ENCODE data around the gene BPIFA2. TPM values are rescaled to one million over a fixed set of nuclear protein-coding genes. Genes with fewer than 3 reads are reported as not detected.

BPIFA2 gene
- total and polyA plus RNA-seq, 2 experiments from 2014 or later, result not detected

GRCh38 chr20:33202451-33202850 is 34.5 kb downstream of the BPIFA2 start:
- WGBS, 2 experiments (ENCODE audit: low coverage in 1 of 2, low lambda C conversion rate in 2 of 2, missing lambda C conversion rate in 2 of 2), result 3 to 6% methylated on average over 4 of the region's 4 CpGs
- no peak overlapping the region for H2AFZ ChIP-seq
- in situ Hi-C loops (cut with MboI), result no loop called here
- H3K4me1 ChIP-seq (ENCODE audit: insufficient read depth), result no peaks in the 10 kb centered on the region
- peaks cover 14% of the 10 kb centered on the region; the same call in 1 of the 2 replicates for H3K27me3 ChIP-seq (replicated peaks; ENCODE audit: insufficient read depth)
- no peak overlapping the region for H3K9ac ChIP-seq
- H3K4me3 ChIP-seq, result no peak overlapping the region
- no peak overlapping the region for H3K27ac ChIP-seq
- no peak for TF ChIP-seq EZH2phosphoT487 (IDR thresholded peaks at IDR 0.05; ENCODE audit: insufficient read depth, low read depth)
- TF ChIP-seq EZH2 (IDR thresholded peaks at IDR 0.05; ENCODE audit: insufficient read depth, poor library complexity, severe bottlenecking), result no peak
- no peak for DNase-seq
- H4K20me1 ChIP-seq (ENCODE audit: insufficient read depth), result no peaks in the 10 kb centered on the region
- H3K4me2 ChIP-seq (ENCODE audit: unreplicated experiment), result no peak overlapping the region
- no peaks in the 10 kb centered on the region for H3K79me2 ChIP-seq (ENCODE audit: insufficient read depth)
- H3K36me3 ChIP-seq (ENCODE audit: low read depth), result no peaks in the 10 kb centered on the region
- H3K9me3 ChIP-seq (ENCODE audit: low read depth), result no peaks in the 10 kb centered on the region
- H3F3A ChIP-seq (ENCODE audit: insufficient read depth), result no peaks in the 10 kb centered on the region
- H3K9me2 ChIP-seq (ENCODE audit: insufficient read depth), result no peaks in the 10 kb centered on the region

GRCh38 chr20:33203444-33203843 is 35.5 kb downstream of the BPIFA2 start:
- no peak overlapping the region for H3K4me3 ChIP-seq
- no peak for TF ChIP-seq EZH2phosphoT487 (IDR thresholded peaks at IDR 0.05; ENCODE audit: insufficient read depth, low read depth)
- TF ChIP-seq EZH2 (IDR thresholded peaks at IDR 0.05; ENCODE audit: insufficient read depth, poor library complexity, severe bottlenecking), result no peak
- H3K79me2 ChIP-seq (ENCODE audit: insufficient read depth), result no peaks in the 10 kb centered on the region
- H3K9me3 ChIP-seq (ENCODE audit: low read depth), result no peaks in the 10 kb centered on the region
- no peak overlapping the region for H3K9ac ChIP-seq
- H3K27me3 ChIP-seq (replicated peaks; ENCODE audit: insufficient read depth), result peaks cover 12% of the 10 kb centered on the region; the same call in 1 of the 2 replicates
- H3K4me1 ChIP-seq (ENCODE audit: insufficient read depth), result no peaks in the 10 kb centered on the region
- H3K4me2 ChIP-seq (ENCODE audit: unreplicated experiment), result no peak overlapping the region
- no peak for DNase-seq
- H3K36me3 ChIP-seq (ENCODE audit: low read depth), result no peaks in the 10 kb centered on the region
- H3K27ac ChIP-seq, result no peak overlapping the region
- in situ Hi-C loops (cut with MboI), result no loop called here
- H4K20me1 ChIP-seq (ENCODE audit: insufficient read depth), result no peaks in the 10 kb centered on the region
- 31 to 43% methylated on average over 3 of the region's 3 CpGs for WGBS, 2 experiments (ENCODE audit: low coverage in 1 of 2, low lambda C conversion rate in 2 of 2, missing lambda C conversion rate in 2 of 2)
- H3F3A ChIP-seq (ENCODE audit: insufficient read depth), result no peaks in the 10 kb centered on the region
- no peaks in the 10 kb centered on the region for H3K9me2 ChIP-seq (ENCODE audit: insufficient read depth)
- H2AFZ ChIP-seq, result no peak overlapping the region

- in situ Hi-C loops (cut with MboI), result no loop called here
- WGBS, 2 experiments (ENCODE audit: low coverage in 1 of 2, low lambda C conversion rate in 2 of 2, missing lambda C conversion rate in 2 of 2), result 2 to 6% methylated on average over 13 of the region's 13 CpGs
These were observed 41.8 kb downstream of the BPIFA2 start for GRCh38 chr20:33209789-33210188.

GRCh38 chr20:33210371-33210770 is 42.4 kb downstream of the BPIFA2 start:
- Histone ChIP-seq H3K9me2 (ENCODE audit: insufficient read depth) (no peaks in the 10 kb centered on the region), H3K36me3 (ENCODE audit: low read depth) (no peaks in the 10 kb centered on the region), H3K27ac (no peak overlapping the region), H3F3A (ENCODE audit: insufficient read depth) (no peaks in the 10 kb centered on the region), H4K20me1 (ENCODE audit: insufficient read depth) (no peaks in the 10 kb centered on the region), H3K79me2 (ENCODE audit: insufficient read depth) (no peaks in the 10 kb centered on the region), H3K4me2 (ENCODE audit: unreplicated experiment) (no peak overlapping the region), H3K9me3 (ENCODE audit: low read depth) (no peaks in the 10 kb centered on the region), H2AFZ (no peak overlapping the region), H3K27me3 (replicated peaks; ENCODE audit: insufficient read depth) (peaks cover 23% of the 10 kb centered on the region), H3K9ac (no peak overlapping the region), H3K4me1 (ENCODE audit: insufficient read depth) (no peaks in the 10 kb centered on the region), H3K4me3 (no peak overlapping the region)
- TF ChIP-seq EZH2phosphoT487 (IDR thresholded peaks at IDR 0.05; ENCODE audit: insufficient read depth, low read depth) (no peak), EZH2 (IDR thresholded peaks at IDR 0.05; ENCODE audit: insufficient read depth, poor library complexity, severe bottlenecking) (no peak)
- 0 to 5% methylated on average over 1 of the region's 1 CpG for WGBS, 2 experiments (ENCODE audit: low coverage in 1 of 2, low lambda C conversion rate in 2 of 2, missing lambda C conversion rate in 2 of 2)
- in situ Hi-C loops (cut with MboI), result no loop called here
- DNase-seq, result no peak

More at GRCh38 chr20:33209789-33210188, 41.8 kb downstream of the BPIFA2 start:
- no peaks in the 10 kb centered on the region for H3K36me3 ChIP-seq (ENCODE audit: low read depth)
- no peaks in the 10 kb centered on the region for H3K79me2 ChIP-seq (ENCODE audit: insufficient read depth)
- no peaks in the 10 kb centered on the region for H3K4me1 ChIP-seq (ENCODE audit: insufficient read depth)
- no peak for TF ChIP-seq EZH2 (IDR thresholded peaks at IDR 0.05; ENCODE audit: insufficient read depth, poor library complexity, severe bottlenecking)
- TF ChIP-seq EZH2phosphoT487 (IDR thresholded peaks at IDR 0.05; ENCODE audit: insufficient read depth, low read depth), result no peak
- H3K27ac ChIP-seq, result no peak overlapping the region
- H3K4me2 ChIP-seq (ENCODE audit: unreplicated experiment), result no peak overlapping the region
- H3K4me3 ChIP-seq, result no peak overlapping the region
- no peak overlapping the region for H2AFZ ChIP-seq
- peaks cover 23% of the 10 kb centered on the region for H3K27me3 ChIP-seq (replicated peaks; ENCODE audit: insufficient read depth)
- H3K9me2 ChIP-seq (ENCODE audit: insufficient read depth), result no peaks in the 10 kb centered on the region
- no peaks in the 10 kb centered on the region for H3K9me3 ChIP-seq (ENCODE audit: low read depth)
- H4K20me1 ChIP-seq (ENCODE audit: insufficient read depth), result no peaks in the 10 kb centered on the region
- no peak overlapping the region for H3K9ac ChIP-seq
- no peaks in the 10 kb centered on the region for H3F3A ChIP-seq (ENCODE audit: insufficient read depth)
- DNase-seq, result peak; percentile 78
